HG02763 (cell line): Measurements from ENCODE around the gene MTHFR.

Source experiments
- ATAC-seq: cut with Tn5 transposase; IDR thresholded peaks from one replicate; pipeline ENCODE4 v1.9.1; 2021; ENCODE audit warnings: mild to moderate bottlenecking, moderate library complexity; ENCODE audit not compliant: unreplicated experiment

MTHFR gene

GRCh38 chr1:11783556-11783955 lies 22.2 kb downstream of the MTHFR start:
- ATAC-seq = no peak

GRCh38 chr1:11782127-11782708 lies 23.5 kb downstream of the MTHFR start:
- ATAC-seq = no peak

- no peak for ATAC-seq
Measured at GRCh38 chr1:11781297-11781696, 24.5 kb downstream of the MTHFR start.

GRCh38 chr1:11780380-11781147 lies 25.2 kb downstream of the MTHFR start:
- ATAC-seq = no peak

- ATAC-seq = no peak
Measured at GRCh38 chr1:11779715-11780379, 25.9 kb downstream of the MTHFR start.

- ATAC-seq = no peak
Measured at GRCh38 chr1:11778844-11779623, 26.7 kb downstream of the MTHFR start.

- no peak for ATAC-seq
Measured at GRCh38 chr1:11778336-11778735, 27.4 kb downstream of the MTHFR start.

GRCh38 chr1:11777658-11778322 lies 28.0 kb downstream of the MTHFR start:
- ATAC-seq = no peak

- no peak for ATAC-seq
Measured at GRCh38 chr1:11774753-11775152, 31.0 kb downstream of the MTHFR start.

GRCh38 chr1:11772458-11772857 lies 33.3 kb downstream of the MTHFR start:
- no peak for ATAC-seq

- ATAC-seq = no peak
Measured at GRCh38 chr1:11771481-11772043, 34.2 kb downstream of the MTHFR start.

- no peak for ATAC-seq
Measured at GRCh38 chr1:11770011-11770410, 35.8 kb downstream of the MTHFR start.

GRCh38 chr1:11769274-11769673 lies 36.5 kb downstream of the MTHFR start:
- no peak for ATAC-seq

GRCh38 chr1:11768821-11769220 lies 36.9 kb downstream of the MTHFR start:
- no peak for ATAC-seq

- ATAC-seq = no peak
Measured at GRCh38 chr1:11767922-11768704, 37.7 kb downstream of the MTHFR start.

GRCh38 chr1:11766429-11766776 lies 39.4 kb downstream of the MTHFR start:
- ATAC-seq = no peak

- no peak for ATAC-seq
Measured at GRCh38 chr1:11765661-11766428, 39.9 kb downstream of the MTHFR start.

GRCh38 chr1:11764519-11764918 lies 41.2 kb downstream of the MTHFR start:
- ATAC-seq = no peak

- ATAC-seq = no peak
Measured at GRCh38 chr1:11764115-11764514, 41.6 kb downstream of the MTHFR start.
